ENCODE results near the gene LTA. TPM values are rescaled to one million over a fixed set of nuclear protein-coding genes. Genes with fewer than 3 reads are reported as not detected.

The LTA gene
- polyA plus RNA-seq, 1 of the 3 experiments (the other 2 are of a cell fraction), result not detected

DNA sequence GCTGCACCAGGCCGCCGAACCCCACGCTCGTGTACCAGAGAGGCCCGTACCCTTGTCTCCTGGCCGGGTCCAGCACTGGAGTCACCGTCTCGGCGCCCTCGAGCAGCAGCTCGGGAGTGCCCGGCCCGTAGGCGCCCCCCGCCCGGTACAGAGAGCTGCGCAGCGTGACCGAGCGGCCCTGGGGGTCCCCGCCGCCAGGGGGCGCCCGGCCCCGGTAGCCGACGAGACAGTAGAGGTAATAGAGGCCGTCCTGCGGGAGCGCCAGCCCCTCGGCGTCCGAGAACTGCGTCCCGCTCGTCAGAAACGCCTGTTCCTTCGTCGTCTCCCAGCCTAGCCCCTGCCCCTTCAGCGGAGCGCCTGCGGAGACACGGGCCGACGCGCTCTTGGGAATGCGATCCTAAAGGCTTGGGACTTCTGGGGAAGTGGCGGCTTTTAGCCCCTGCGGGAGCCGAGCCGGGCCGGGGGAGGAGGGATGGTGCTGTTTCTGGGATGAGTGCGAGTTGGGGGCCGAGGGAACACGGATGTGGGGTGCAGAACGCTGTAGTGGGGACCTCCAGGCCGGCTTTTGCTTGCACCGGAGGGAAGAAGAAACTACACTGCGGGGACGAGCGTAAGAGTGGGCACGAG lies 8.8 kb downstream of the LTA start (continued):
- TF ChIP-seq, protein P1, sequence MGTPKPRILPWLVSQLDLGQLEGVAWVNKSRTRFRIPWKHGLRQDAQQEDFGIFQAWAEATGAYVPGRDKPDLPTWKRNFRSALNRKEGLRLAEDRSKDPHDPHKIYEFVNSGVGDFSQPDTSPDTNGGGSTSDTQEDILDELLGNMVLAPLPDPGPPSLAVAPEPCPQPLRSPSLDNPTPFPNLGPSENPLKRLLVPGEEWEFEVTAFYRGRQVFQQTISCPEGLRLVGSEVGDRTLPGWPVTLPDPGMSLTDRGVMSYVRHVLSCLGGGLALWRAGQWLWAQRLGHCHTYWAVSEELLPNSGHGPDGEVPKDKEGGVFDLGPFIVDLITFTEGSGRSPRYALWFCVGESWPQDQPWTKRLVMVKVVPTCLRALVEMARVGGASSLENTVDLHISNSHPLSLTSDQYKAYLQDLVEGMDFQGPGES (IDR thresholded peaks at IDR 0.05; ENCODE audit: low read depth, low read length), result no peak
- TF ChIP-seq SMC3 (IDR thresholded peaks at IDR 0.05; ENCODE audit: low read depth, low read length) (peak; percentile 63), RAD21 (IDR thresholded peaks at IDR 0.05; ENCODE audit: low read length) (peak; percentile 61), SIN3A (IDR thresholded peaks at IDR 0.05; ENCODE audit: borderline replicate concordance, low read depth, low read length) (no peak)

DNA sequence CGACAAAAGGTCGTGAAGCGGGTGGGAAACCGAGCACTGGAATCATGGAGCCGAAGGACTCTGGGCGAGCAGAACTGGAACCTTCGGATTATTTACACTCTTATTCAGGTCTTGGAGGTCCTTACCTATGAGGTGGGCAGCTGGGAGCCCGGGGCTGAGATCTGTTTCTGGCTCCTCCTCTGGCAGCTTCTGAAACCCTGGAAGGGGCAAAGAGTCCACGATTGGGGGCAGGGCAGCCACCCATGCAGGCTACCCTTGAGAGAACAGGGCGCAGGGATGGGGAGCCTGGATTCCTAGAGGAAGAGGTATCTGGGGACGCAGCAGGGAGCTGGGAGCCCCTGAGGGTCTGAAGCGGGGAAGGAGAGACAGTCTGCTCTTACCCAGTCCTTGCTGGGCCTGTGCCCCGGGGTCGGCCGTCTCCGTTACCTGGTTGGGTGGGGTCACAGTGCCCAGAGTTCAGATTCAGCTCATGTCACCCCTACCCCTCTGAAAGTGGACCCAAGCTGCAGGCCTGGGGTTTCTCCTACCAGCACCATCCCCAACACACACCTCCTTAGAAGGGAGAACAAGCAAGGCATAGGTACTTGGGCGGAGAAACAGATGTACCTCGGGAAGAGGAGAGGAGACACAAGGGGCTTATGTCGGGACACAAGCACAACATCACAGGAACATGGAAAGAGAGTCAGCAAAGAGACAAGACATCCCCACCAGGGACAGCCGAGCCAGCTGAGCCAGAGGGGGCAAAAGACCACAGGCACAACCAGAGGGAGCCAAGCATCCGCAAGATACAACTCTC lies 9.5 kb downstream of the LTA start:
- TF ChIP-seq, protein P1 (IDR thresholded peaks at IDR 0.05; ENCODE audit: low read depth, low read length), result no peak
- TF ChIP-seq RXRA (IDR thresholded peaks at IDR 0.05; ENCODE audit: borderline replicate concordance, low read depth) (no peak), SIN3A (IDR thresholded peaks at IDR 0.05; ENCODE audit: borderline replicate concordance, low read depth, low read length) (no peak), FOSL2 (IDR thresholded peaks at IDR 0.05; ENCODE audit: borderline replicate concordance, low read depth) (no peak), GATA2 (CRISPR knock-in tag; IDR thresholded peaks at IDR 0.05) (no peak), EZH2phosphoT487 (IDR thresholded peaks at IDR 0.05; ENCODE audit: borderline replicate concordance, low read depth) (no peak), GABPA (IDR thresholded peaks at IDR 0.05; ENCODE audit: low read depth) (no peak)
- no peaks in the 10 kb centered on the region for H3K79me2 ChIP-seq (ENCODE audit: insufficient read depth)
- CTCF ChIA-PET, result interaction anchor here (0.8 to 17.6 kb wide), 16 partner anchors 8 to 84 kb away, joined by 3 to 312 read pairs (median 8); partner anchors contain the start of genes ATP6V1G2, DDX39B, NCR3 and NFKBIL1
- peak overlapping the region; percentile 99 for H2AFZ ChIP-seq (ENCODE audit: low read depth)
- peaks cover 0 to 11% of the 10 kb centered on the region in 2 experiments; a peak in 1 of 4 replicates for H3K4me1 ChIP-seq (ENCODE audit: control insufficient read depth in 1 of 2, insufficient read depth in 2 of 2, low read depth in 1 of 2, low read length in 1 of 2)
- no peaks in the 10 kb centered on the region for H3K36me3 ChIP-seq (replicated peaks in 1 of 2; ENCODE audit: control insufficient read depth in 1 of 2, insufficient read depth in 2 of 2, low read length in 1 of 2)
- no peak overlapping the region for H3K27ac ChIP-seq (ENCODE audit: low read depth in 2 of 2, low read length in 1 of 2)
- H3F3A ChIP-seq (replicated peaks; ENCODE audit: insufficient read depth), result no peaks in the 10 kb centered on the region
- no peaks in the 10 kb centered on the region for H3K9me2 ChIP-seq
- peak overlapping the region; percentile 63 to 96 for H3K4me3 ChIP-seq (ENCODE audit: low read depth in 2 of 2, low read length in 1 of 2)
- no peaks in the 10 kb centered on the region for H4K20me1 ChIP-seq (ENCODE audit: insufficient read depth)
- no peaks in the 10 kb centered on the region for H3K27me3 ChIP-seq (ENCODE audit: insufficient read depth)
- H3K9ac ChIP-seq, result peak overlapping the region; percentile 88
- POLR2A ChIA-PET, result interaction anchor here (1.0 kb wide), 1 partner anchor 17 kb away, joined by 12 read pairs; no protein-coding TSS in a partner anchor
- H3K9me3 ChIP-seq, result no peaks in the 10 kb centered on the region
- peak overlapping the region; percentile 99 for H3K4me2 ChIP-seq
- peak; percentile 45 for DNase-seq
- 50% methylated on average over 16 of the region's 21 CpGs for WGBS (ENCODE audit: low lambda C conversion rate)
